ENCODE measurements around the gene FHL2. TPM values are rescaled to one million over a fixed set of nuclear protein-coding genes. Genes with fewer than 3 reads are reported as not detected.
A peak's percentile ranks its signal among the peaks of the same experiment; 100 is the strongest.
"Not testable (repeated sequence)": the region's sequence is repeated elsewhere in the genome, so short reads cannot be mapped to it uniquely, and the experiment has no call there.

FHL2 gene
- polyA plus RNA-seq, 1 donor, result 66.8 TPM

DNA sequence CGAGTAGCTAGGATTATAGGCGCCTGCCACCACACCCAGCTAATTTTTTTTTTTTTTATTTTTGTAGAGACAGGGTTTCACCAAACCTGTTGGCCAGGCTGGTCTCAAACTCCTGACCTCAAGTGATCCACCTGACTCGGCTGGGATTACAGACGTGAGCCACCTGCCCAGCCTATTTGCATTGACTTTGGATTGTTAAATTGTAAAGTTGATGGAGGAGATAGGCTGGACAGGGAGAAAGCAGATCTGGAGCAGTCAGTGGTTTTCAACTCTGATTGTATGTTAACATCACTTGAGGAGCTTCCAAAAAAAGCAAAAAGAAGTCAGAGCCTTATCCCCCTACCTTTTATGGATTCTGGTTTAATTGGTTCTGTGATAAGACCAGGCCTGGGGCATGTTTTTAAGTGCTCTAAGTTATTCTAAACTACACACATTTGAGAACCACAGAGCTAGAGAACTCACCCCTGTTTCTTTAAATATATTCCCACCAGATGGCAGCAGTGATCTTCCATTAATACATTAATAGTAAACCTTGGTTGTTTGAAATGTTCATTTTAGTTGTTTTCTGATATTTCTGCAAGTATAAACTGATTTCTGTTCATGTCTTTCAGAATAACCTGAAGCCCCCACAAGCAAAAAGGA, 54.0 kb downstream of the FHL2 start:
- DNase-seq (ENCODE audit: low read depth), result no peak

DNA sequence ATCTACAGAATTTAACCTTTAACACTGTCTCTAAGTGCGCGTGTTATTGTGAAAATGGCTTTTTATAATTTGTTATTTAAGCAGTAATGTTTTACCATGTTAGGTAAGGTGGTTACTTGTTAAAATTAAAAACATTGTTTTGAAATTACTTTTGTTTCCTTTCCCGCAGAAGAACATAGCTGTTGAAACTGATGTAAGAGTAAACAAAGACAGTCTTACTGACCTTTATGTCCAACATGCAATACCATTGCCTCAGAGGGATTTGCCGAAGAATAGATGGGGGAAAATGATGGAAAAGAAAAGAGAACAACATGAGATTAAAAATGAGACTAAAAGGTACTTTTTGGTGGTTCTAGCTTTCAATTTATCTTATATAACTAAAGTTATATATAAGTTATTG, 59.4 kb downstream of the FHL2 start:
- no peak for DNase-seq (ENCODE audit: low read depth)

DNA sequence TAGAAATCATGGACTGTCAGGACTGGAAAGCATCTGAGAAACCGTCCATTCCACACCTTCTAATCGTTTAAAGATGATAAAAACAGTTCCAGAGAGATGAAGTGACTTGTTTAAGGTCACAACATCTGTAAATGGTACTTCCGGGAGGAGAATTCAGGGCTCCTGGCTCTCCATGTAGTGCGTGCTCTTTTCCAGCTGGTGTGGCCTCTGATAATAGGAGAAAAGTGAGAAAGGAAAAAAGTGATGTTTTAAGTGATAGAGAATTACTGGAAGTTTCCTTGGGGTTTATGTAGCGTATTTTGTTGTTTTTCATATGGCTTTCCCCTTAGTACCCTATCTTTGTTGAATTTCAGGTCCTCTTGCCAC, 60.8 kb downstream of the FHL2 start:
- no peak for DNase-seq (ENCODE audit: low read depth)

DNA sequence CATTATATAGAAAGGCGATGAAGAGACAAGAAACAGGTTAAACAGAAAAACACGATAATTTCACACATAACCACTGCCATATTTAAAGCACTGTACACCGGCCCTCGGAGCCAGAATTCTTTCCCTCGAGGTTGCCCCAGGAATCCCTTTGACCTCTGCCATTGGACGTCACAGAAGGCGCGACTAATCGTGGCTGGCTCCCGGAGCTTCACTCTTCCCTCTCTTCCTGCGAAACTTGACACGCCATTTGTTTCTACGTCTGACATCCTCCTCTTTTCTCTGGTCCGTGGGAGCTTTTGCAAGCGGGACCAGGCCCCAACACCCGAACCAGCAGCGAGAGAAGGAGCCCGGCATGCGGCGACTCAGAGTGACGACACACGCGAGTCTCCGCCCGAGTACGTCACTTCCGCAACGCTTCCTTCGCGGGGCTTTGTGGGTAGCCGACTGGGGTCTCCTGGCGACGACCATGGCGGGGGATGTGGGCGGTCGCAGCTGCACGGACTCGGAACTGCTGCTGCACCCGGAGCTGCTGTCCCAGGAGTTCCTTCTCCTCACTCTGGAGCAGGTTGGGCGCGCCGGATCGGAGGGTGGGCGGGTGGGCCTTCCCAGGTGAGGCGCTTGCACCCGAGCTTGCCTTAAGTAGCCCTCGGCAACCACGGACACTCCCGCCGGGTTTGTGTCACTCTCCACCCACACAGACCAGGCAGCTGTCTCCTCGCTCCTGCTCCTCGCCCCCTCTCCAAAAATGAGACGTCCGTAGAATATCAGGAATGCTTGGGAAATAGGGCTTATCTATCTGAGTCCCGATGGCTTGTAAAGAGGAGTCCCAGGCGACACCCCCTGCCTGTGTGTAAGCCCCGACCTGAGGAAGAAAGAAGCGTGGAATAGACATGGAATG, 61.5 kb downstream of the FHL2 start, which contains the start of gene C2orf49:
Gene C2orf49 (plus strand): TSS at position 419 of the 898 bp plus-strand sequence. CDS start 48 bp downstream, at position 467.
- peak; percentile 77 for DNase-seq (ENCODE audit: low read depth)

DNA sequence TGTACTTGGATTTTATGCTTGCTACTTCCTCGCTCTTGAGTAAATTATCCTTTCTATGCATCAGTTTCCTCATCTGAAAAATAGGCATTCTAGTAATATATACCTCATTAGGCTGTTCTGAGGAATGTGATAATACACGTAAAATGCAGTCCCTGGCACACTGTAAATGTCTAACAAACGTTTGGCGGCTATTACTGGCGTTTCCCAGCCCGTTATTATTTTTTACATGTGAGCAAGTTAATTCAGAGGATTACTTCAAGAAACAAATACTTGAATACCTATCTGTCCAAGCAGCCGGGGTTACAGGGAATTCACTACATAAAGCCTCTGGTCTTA, 62.1 kb downstream of the FHL2 start:
- no peak for DNase-seq (ENCODE audit: low read depth)

DNA sequence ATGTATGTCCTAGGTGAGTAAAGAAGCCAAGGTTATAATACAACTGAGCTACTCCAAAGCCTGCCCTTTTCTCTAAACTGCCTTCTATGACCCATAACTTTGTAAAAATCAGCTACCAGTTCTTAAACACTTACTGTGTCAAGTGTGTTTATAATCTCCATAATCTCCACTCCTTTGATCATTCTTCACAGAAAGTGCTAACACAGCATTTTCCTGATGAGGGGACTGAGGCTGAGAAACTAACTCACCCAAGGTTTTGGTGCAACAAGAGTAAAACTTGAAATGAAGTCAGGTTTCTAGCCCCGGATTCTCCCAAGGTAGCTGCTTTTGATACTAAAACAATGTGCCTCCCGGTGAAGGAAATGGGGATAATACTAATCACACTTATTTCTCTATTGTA, 63.4 kb downstream of the FHL2 start:
- no peak for DNase-seq (ENCODE audit: low read depth)

DNA sequence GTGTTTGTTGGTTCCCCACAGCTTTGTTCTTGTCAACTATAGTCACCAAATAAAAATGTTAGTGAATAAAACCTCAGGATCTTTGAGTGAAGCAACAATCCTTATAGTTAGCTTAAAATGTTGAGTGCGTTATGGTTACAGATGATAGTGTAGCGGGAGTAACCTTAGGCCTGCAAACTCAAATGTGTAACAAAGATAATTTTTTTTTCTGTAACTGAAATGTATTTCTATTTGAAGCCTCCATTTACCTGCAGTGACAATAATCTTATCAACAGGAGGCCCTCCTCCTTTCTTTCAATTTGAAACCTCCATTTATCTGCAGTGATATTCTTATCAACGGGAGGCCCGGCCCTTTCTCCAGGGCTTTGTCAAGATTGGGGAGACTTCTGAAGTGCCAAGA, 64.6 kb downstream of the FHL2 start:
- DNase-seq (ENCODE audit: low read depth), result no peak

DNA sequence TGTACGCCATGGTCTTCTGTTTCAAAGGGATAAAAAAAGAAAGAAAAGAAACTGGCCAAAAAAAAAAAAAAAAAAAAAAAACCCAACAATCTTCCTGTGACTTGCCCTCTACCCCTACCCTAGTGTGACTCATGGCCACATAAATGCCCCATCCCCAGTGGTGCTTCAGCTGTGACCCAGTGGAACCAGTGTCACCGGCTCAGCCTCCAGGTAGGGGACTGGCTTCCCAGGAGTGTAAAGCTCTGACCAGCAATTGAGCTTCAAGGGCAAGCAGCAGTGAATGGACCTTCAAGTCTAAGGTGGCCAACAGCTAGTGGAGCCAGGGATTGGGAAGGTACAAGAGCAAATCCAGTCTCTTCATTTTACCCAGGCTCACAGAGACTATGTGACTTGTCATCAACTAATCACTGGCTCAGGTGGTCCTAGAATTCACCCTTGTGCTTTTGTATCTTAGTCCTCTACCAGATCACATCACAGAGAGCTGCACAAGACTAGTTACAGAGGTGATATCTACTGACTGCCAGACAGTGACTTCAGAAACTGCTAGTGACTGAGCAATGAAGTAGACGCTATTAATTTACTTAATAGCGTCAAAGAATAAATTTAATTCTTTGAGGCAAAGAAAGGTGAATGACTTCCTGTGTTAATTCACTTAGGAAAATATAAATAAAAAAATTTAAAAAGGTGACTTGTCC, 68.0 kb downstream of the FHL2 start:
- no peak for DNase-seq (ENCODE audit: low read depth)

DNA sequence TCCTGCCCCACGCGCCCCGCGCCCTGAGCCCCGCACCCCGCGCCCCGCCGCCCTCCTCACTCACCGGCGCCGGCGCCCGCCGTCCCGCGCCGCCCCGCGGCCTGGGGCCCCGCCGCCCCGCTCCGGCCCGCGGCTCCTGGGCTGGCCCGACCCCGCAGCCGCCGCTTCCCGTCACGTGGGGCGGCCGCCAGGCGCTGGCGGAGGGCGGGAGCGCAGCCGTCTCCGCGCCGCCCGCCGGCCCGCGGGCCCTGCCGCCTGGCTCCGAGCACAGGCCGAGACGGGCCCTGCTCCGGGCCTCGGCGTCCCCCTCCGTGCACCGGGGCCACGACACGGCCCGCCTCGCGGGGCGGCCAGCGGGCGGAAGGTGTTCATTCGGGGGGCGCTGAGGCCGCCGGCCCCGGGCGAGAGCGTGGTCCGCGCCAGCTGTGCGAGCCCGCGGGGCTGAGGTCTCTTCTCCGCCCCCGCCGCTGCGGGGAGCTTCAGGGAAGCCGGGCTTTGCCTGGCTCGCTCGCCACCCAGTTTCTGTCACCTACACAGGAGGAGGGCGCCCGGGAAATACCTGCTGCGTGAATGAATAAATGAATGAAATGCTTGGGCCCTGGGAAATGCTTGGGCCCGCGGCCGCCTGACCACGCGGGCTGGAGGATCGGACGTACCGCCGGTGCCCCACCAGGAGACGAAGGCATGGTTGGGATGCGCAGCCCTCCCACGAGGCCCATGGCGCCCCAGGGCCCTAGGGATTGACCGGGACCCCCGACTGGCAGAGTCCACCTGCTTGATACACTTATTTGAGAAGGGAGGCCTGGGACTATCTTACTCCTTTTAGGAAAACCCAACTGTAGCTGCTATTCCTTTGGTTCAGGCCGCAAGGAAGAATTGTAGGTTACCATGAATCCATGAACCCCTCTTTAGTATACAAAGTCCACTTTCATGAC, 69.0 kb downstream of the FHL2 start, which contains the start of gene TGFBRAP1:
Gene TGFBRAP1 (minus strand): TSS at position 175 of the 935 bp plus-strand sequence. CDS start 21,434 bp downstream, outside the sequence.
- no peak for DNase-seq (ENCODE audit: low read depth)

DNA sequence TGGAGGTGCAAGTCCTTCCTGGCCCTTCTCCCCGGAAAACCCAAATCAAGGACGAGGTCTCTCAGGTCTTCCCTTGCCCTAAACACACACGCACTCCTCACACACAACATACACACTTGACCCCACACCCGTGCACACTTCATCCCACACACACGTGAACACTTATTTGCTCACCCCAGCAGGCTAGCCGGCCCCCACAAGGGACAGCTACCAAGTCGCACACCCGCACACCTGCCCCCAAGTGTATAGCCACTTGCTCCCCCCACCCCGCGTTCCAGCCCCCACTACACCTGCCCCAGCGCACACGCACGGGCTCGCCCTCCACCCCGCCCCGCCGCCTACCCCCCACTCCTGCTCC, 69.7 kb downstream of the FHL2 start:
- no peak for DNase-seq (ENCODE audit: low read depth)

DNA sequence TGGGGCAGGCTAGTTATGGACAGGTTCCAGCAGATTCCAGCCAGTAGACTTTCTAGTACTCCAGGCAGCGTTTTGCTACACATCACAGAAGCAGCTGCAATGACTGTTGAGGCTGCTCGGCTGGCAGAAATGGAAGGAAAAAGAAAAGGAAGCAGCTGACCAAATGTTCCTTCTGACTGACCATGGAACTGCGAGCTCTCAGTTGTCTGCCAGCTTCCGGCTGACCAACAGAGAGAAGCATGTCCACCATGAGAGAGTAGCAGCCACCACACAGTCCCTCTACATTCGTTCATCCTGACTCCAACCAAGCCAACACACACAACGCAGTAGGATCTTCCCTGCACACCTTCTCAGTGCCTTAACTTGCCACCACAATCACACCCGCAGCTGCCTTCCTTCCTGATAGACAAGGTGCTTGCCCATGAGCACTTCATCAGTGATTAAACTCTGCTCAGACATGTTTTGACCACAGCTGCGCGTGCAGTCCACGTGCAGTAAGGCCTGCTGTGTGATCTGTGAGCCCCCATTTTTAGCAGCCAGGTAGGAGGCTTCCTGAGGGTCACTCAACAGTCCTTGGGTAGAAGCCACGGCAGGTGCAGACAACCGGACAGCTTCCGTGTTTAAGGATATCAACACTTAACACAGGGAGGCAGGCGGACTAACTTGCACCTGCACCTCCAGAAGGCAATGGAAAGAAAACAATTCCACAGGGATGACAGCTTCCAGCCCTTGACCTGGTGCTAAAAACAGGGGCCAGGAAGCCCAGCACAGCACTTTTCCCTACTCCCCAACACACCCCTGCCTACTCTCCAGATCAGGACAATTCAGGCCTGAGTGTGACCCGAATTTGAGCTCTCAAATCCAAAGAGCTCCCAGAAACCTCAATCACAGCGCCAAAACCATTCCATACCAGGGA, 70.3 kb downstream of the FHL2 start:
- no peak for DNase-seq (ENCODE audit: low read depth)

DNA sequence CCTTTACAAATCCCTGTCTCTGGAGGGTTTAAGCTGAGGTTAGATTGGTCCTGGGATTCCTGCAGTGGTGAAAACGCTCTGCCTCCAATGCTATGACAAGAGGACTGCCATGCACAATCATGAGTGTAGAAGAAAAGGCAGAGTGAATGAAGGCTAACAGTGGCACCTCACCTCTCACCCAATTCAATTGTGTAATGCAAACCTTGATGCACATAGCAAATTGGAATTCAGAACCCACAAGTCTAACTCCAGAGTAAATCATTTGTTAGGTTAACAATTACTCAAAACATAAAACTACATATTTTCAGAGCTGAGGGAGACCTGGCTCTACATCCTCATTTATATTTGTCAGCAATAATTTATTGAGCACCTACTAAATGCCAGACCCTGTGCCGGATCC, 71.2 kb downstream of the FHL2 start:
- DNase-seq (ENCODE audit: low read depth), result no peak

DNA sequence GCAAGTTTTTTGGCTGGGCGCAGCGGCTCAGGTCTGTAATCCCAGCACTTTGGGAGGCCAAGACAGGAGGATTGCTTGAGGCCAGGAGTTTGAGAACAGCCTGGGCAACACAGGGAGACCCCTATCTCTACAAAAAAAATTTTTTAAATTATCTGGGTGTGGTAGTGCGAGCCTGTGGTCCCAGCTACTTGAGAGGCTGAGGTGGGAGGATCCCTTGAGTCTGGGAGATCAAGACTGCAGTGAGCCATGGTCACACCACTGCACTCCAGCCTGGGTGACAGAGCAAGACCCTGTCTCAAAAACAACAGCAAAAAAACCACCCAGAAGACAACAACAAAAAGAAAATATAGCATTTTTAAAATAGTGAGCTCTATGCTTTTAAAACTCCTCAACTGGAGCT, 71.6 kb downstream of the FHL2 start:
- not testable (repeated sequence) for DNase-seq (ENCODE audit: low read depth)

DNA sequence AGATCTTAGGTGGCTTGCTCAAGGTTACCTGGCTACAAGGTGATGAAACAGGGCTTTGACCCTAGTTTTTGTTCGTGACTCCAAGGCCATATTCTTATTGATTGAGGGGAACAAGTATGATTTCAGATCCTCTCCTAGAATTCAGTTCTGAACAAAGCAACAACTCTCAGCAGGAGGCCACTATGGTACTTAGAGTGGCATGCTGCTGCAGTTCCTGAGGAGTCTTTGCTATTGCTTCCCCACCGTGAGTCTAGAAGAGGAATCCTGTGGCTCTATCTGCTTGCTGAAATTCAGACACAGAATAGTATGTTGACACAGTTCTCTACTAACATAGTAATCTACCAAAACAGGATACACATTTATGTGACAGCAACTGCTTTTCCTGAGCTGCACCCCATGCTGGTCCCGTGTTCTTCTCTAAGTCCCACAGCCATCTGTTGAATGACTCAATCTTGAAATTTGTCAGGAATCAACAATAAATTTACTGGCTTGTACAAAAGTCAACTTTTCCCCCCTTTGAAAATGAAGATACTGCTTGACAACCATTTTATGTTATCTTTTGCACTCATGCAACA, 73.4 kb downstream of the FHL2 start:
- no peak for DNase-seq (ENCODE audit: low read depth)

DNA sequence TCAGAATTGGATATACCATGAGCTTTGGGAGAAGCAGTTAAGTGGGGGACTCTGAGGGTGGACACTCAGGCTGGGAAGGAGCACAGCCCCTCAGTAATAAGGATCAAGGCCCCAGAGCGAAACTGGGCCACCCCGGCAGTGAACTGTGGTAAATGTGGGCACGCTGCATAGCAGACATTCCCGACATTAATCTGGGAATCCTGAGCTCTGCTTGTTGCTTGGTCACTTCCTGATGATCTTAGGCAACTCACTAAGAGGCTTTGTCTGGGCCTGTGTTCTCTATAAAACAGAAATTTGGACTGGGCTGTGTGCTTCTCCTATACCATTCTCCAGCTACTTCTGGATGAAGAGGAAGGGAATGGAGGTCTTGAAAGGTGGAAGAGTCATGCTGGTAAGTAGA, 74.1 kb downstream of the FHL2 start:
- DNase-seq (ENCODE audit: low read depth), result no peak

DNA sequence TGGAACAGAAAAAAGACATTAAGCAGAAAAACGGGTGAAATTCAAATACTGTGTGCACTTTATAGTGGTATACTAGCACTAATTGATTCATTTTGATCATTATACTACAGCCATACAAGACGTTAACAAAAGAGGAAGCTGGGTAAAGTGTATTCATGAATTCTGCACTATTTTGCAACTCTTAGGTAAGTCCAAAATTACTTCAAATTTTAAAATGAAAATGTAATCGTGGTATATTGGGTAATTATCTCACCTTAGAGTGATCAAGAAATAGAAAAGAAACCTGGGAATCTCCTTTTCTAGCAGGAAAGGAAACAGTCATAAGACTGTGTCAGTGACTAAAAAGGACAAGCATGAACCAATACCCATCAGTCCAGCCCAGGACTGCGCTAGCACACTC, 74.8 kb downstream of the FHL2 start:
- DNase-seq (ENCODE audit: low read depth), result no peak

DNA sequence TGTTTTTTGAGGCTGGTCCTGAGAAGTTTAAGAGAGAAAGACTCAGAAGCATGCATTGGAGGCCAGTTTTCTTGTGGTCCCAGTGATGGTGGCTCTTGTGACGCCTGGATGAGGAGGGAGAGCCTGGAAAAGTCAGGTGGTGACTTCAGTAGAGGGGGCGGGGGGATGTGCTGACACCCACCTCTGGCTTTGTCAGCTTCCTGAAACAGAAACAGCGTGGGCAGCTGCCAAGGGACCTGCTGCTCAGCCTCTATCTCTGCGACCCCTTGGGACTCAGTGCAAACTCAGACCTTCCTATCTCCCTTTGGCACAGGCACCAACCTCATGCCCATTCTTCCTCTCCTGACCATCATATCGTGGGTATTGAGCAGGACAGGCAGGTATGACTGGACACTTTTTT, 75.7 kb downstream of the FHL2 start:
- DNase-seq (ENCODE audit: low read depth), result no peak

DNA sequence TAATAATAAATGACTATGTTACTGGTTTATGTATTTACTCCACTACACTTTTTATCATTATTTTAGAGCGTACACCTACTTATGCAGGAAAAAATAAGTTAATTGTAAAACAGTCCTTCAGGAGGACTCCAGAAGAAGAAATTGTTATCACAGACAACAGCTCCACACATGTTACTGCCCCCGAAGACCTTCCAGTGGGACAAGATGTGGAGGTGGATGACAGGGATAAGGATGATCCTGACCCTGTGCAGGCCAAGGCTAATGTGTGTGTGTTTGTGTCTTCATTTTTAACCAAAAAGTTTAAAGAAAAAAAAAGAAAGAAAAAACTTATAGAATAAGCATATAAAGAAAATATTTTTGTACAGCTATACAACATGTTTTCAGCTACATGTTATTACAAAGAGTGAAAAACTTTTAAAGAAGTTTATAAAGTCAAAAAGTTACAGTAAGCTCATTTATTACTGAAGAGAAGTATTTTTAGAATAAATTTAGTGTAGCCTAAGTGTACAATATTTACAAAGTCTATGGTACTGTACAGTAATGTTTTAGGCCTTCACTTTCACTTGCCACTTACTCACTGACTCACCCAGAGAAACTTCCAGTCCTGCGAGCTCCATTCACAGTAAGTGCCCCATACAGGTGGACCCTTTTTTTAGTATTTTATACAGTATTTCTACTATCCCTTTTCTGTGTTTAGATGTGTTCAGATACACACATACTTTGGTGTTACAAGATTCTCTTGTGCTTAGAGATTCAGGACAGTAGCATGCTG, 76.8 kb downstream of the FHL2 start:
- no peak for DNase-seq (ENCODE audit: low read depth)

DNA sequence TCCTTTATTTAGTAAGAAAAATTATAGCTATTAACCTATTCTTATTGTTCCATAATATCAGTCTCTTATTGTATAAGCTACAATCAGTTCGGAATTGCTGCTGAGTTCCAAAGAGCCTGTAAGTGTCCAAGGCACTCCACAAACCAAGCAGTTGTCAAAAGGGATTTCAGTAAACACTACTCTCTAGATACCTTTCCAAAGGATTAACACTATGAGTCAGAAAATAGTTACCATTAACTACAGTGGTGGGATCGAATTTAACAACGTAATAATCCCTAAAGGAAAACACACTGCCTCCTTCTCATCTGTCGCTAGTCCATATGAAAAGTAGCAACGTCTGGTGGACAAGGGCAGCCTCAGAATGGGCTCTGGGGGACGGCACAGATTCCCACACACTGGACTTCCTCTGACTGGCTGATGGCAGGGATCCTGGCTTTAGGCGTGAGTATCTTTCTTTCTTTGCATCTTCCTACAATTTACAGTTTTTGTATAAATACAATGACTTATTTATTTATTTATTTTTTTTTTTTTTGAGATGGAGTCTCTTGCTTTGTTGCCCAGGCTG, 78.1 kb downstream of the FHL2 start:
- no peak for DNase-seq (ENCODE audit: low read depth)

Data from forelimb muscle (tissue), 1 donor.